ENCODE measurements around the gene CAMSAP3. TPM values are rescaled to one million over a fixed set of nuclear protein-coding genes. Genes with fewer than 3 reads are reported as not detected.
"Not testable (repeated sequence)": the region's sequence is repeated elsewhere in the genome, so short reads cannot be mapped to it uniquely, and the experiment has no call there.

Gene CAMSAP3
- total RNA-seq, 1 experiment from 2014 or later = not detected

GRCh38 chr19:7637374-7638256 lies 42.0 kb downstream of the CAMSAP3 start:
- Histone ChIP-seq H3K27me3 (replicated peaks) (peaks cover 31% of the 10 kb centered on the region), H3K4me1 (replicated peaks) (no peaks in the 10 kb centered on the region), H3K4me3 (no peak overlapping the region), H3K9me3 (replicated peaks) (no peaks in the 10 kb centered on the region; the same call in 1 of the 2 replicates), H3K27ac (no peak overlapping the region), H3K36me3 (no peaks in the 10 kb centered on the region)
- DNase-seq (ENCODE audit: low read depth in 1 of 2, low spot score in 2 of 2) = no peak

DNA sequence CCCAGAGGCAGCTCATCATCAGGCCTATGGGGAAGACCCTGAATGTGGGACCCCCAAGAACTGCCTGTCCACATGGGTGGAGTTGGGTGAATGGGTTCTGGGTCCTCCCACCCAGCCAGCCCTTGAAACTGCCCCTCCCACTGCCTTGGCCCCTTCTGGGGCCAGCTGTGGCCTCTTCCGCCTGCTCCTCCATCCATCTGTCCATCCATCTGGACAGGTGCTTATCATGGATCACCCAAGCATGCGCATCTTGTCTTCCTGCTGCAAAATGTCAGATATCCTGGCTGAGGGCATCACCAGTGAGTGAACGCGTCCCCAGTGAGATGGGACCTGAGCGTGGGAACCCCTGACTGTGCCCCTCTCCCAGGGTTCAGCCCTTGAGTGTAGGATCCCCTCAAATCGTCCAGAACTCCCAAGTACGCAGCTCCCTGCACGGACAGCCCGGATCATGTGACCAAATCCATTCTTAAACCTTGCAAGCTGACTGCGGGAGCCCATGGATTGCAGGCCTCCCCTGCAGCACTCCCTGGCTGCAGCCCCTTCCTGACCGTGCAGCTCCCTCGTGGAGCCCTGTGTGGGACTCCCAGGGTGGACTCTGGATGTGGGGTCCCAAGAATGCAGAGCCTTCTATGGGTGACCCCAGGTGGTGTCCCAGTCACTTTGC lies 43.3 kb downstream of the CAMSAP3 start:
- H3K36me3 ChIP-seq = no peaks in the 10 kb centered on the region
- H3K9me3 ChIP-seq (replicated peaks) = no peaks in the 10 kb centered on the region; the same call in 1 of the 2 replicates
- H3K4me3 ChIP-seq = no peak overlapping the region
- no peaks in the 10 kb centered on the region for H3K4me1 ChIP-seq (replicated peaks)
- peaks cover 31% of the 10 kb centered on the region for H3K27me3 ChIP-seq (replicated peaks)
- no peak for DNase-seq (ENCODE audit: low read depth in 1 of 2, low spot score in 2 of 2)
- no peak overlapping the region for H3K27ac ChIP-seq

GRCh38 chr19:7639863-7640348 lies 44.2 kb downstream of the CAMSAP3 start:
- H3K27me3 ChIP-seq (replicated peaks) = peaks cover 26% of the 10 kb centered on the region
- H3K4me1 ChIP-seq (replicated peaks) = no peaks in the 10 kb centered on the region
- DNase-seq (ENCODE audit: low read depth in 1 of 2, low spot score in 2 of 2) = no peak

GRCh38 chr19:7640803-7641202 lies 45.1 kb downstream of the CAMSAP3 start:
- Histone ChIP-seq H3K4me1 (replicated peaks) (no peaks in the 10 kb centered on the region), H3K9me3 (replicated peaks) (no peaks in the 10 kb centered on the region; the same call in 1 of the 2 replicates)
- DNase-seq (ENCODE audit: low read depth in 1 of 2, low spot score in 2 of 2) = no peak

More at GRCh38 chr19:7639863-7640348, 44.2 kb downstream of the CAMSAP3 start:
- Histone ChIP-seq H3K9me3 (replicated peaks) (no peaks in the 10 kb centered on the region; the same call in 1 of the 2 replicates), H3K4me3 (no peak overlapping the region), H3K27ac (no peak overlapping the region), H3K36me3 (no peaks in the 10 kb centered on the region)

DNA sequence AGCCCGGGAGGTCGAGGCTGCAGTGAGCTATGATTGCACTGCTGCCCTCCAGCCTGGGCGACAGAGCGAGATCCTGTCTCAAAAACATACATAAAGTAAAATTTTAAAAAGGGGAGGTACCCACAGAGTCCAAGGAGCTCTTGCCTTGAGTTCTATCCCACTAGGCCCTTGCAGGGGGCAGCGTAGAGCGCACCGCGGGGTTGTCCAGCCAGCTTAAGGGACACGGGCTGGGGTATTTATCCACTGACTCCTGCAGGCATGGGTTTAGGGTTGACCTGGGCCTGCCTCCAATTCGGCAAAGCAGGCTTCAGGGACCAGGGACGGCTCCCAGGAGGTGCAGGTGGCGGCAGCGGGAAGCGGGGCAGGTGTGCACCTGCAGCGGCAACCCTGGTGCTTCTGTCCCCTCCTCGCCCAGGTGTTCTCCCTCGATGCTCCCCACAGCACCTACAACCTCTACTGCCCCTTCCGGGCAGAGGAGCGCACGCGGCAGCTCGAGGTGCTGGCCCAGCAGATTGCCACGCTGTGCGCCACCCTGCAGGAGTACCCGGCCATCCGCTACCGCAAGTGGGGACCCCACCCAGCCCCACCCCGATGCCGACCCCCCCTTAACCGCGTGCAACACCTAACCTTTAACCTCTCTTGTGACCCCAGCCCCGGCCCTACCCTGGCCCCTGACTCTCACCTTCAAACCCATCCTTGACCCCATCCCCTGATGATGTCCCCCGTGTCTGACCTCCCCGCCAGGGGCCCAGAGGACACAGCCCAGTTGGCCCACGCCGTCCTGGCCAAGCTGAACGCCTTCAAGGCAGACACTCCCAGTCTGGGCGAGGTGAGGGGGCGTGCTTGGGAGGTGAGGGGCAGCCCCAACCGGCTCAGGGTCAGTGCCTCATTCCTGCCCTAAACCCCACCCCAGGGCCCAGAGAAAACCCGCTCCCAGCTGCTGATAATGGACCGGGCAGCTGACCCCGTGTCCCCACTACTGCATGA lies 45.9 kb downstream of the CAMSAP3 start:
- Histone ChIP-seq H3K27me3 (replicated peaks) (peaks cover 20% of the 10 kb centered on the region), H3K27ac (no peak overlapping the region), H3K4me3 (no peak overlapping the region), H3K4me1 (replicated peaks) (no peaks in the 10 kb centered on the region), H3K36me3 (no peaks in the 10 kb centered on the region), H3K9me3 (replicated peaks) (no peaks in the 10 kb centered on the region; the same call in 1 of the 2 replicates)
- no peak for DNase-seq (ENCODE audit: low read depth in 1 of 2, low spot score in 2 of 2)

More at GRCh38 chr19:7640803-7641202, 45.1 kb downstream of the CAMSAP3 start:
- Histone ChIP-seq H3K27ac (no peak overlapping the region), H3K4me3 (no peak overlapping the region), H3K27me3 (replicated peaks) (peaks cover 23% of the 10 kb centered on the region), H3K36me3 (no peaks in the 10 kb centered on the region)

DNA sequence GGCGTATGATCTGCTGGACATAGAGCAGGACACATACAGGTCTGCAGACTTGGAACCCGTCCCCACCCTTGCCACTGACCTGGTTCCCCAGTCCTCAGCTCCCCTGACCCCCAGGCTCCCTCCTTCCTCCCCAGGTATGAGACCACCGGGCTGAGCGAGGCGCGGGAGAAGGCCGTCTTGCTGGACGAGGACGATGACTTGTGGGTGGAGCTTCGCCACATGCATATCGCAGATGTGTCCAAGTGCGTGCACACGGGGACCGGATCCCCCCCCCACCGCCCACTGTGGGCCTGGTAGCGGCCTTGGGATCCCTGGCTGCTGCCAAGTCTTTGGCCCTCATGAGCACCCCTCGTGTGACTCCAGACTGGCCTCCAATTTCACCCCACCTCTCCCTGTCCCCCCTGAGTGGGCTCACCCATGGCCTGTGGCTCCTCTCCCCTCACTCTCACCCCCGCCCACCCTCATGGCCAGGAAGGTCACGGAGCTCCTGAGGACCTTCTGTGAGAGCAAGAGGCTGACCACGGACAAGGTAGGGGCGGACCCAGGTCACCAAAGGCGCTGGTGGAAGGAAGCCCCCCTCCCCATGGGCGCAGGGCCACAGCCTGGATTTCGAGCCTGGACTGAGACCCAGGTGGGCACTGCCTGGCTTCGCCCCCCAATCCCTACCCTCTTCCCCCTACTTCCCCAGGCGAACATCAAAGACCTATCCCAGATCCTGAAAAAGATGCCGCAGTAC lies 46.8 kb downstream of the CAMSAP3 start:
- H3K4me1 ChIP-seq (replicated peaks) = no peaks in the 10 kb centered on the region
- H3K9me3 ChIP-seq (replicated peaks) = no peaks in the 10 kb centered on the region; the same call in 1 of the 2 replicates
- peaks cover 12% of the 10 kb centered on the region for H3K27me3 ChIP-seq (replicated peaks)
- H3K4me3 ChIP-seq = no peak overlapping the region
- H3K36me3 ChIP-seq = no peaks in the 10 kb centered on the region
- H3K27ac ChIP-seq = no peak overlapping the region
- no peak for DNase-seq (ENCODE audit: low read depth in 1 of 2, low spot score in 2 of 2)

GRCh38 chr19:7643031-7643415 lies 47.4 kb downstream of the CAMSAP3 start:
- no peak for DNase-seq (ENCODE audit: low read depth in 1 of 2, low spot score in 2 of 2)
- H3K27me3 ChIP-seq (replicated peaks) = peaks cover 7% of the 10 kb centered on the region; the same call in 1 of the 2 replicates
- no peak overlapping the region for H3K4me3 ChIP-seq
- H3K36me3 ChIP-seq = no peaks in the 10 kb centered on the region
- no peaks in the 10 kb centered on the region; the same call in 1 of the 2 replicates for H3K9me3 ChIP-seq (replicated peaks)
- no peak overlapping the region for H3K27ac ChIP-seq
- no peaks in the 10 kb centered on the region for H3K4me1 ChIP-seq (replicated peaks)

- not testable (repeated sequence) for H3K4me1 ChIP-seq (replicated peaks); H3K4me3 ChIP-seq; DNase-seq (ENCODE audit: low read depth in 1 of 2, low spot score in 2 of 2); H3K36me3 ChIP-seq; H3K27ac ChIP-seq; H3K9me3 ChIP-seq (replicated peaks)
- H3K27me3 ChIP-seq (replicated peaks) = peaks cover 12% of the 10 kb centered on the region; the same call in 1 of the 2 replicates
Observed at GRCh38 chr19:7643629-7644549, 48.2 kb downstream of the CAMSAP3 start.

DNA sequence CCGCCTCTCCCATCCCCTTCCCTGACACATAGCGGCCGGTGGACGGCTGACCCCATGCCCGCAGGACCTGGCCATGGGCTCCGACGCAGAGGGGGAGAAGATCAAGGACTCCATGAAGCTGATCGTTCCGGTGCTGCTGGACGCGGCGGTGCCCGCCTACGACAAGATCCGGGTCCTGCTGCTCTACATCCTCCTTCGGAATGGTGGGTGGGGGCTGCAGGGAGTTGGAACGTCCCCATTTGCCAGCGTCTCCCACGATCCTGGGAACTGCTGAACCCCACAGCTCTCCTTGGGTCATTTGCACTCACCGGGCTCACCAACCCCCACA lies 48.9 kb downstream of the CAMSAP3 start:
- DNase-seq (ENCODE audit: low read depth in 1 of 2, low spot score in 2 of 2) = no peak
- no peaks in the 10 kb centered on the region for H3K4me1 ChIP-seq (replicated peaks)
- no peak overlapping the region for H3K27ac ChIP-seq

GRCh38 chr19:7645163-7645562 lies 49.5 kb downstream of the CAMSAP3 start:
- no peak overlapping the region for H3K27ac ChIP-seq
- no peak for DNase-seq (ENCODE audit: low read depth in 1 of 2, low spot score in 2 of 2)
- no peaks in the 10 kb centered on the region for H3K4me1 ChIP-seq (replicated peaks)
- no peak overlapping the region for H3K4me3 ChIP-seq
- no peaks in the 10 kb centered on the region for H3K36me3 ChIP-seq
- peaks cover 14% of the 10 kb centered on the region; the same call in 1 of the 2 replicates for H3K27me3 ChIP-seq (replicated peaks)
- H3K9me3 ChIP-seq (replicated peaks) = no peaks in the 10 kb centered on the region

More for the DNA sequence above, 48.9 kb downstream of the CAMSAP3 start:
- no peaks in the 10 kb centered on the region; the same call in 1 of the 2 replicates for H3K9me3 ChIP-seq (replicated peaks)
- H3K4me3 ChIP-seq = no peak overlapping the region
- H3K36me3 ChIP-seq = no peaks in the 10 kb centered on the region
- H3K27me3 ChIP-seq (replicated peaks) = peaks cover 14% of the 10 kb centered on the region; the same call in 1 of the 2 replicates

DNA sequence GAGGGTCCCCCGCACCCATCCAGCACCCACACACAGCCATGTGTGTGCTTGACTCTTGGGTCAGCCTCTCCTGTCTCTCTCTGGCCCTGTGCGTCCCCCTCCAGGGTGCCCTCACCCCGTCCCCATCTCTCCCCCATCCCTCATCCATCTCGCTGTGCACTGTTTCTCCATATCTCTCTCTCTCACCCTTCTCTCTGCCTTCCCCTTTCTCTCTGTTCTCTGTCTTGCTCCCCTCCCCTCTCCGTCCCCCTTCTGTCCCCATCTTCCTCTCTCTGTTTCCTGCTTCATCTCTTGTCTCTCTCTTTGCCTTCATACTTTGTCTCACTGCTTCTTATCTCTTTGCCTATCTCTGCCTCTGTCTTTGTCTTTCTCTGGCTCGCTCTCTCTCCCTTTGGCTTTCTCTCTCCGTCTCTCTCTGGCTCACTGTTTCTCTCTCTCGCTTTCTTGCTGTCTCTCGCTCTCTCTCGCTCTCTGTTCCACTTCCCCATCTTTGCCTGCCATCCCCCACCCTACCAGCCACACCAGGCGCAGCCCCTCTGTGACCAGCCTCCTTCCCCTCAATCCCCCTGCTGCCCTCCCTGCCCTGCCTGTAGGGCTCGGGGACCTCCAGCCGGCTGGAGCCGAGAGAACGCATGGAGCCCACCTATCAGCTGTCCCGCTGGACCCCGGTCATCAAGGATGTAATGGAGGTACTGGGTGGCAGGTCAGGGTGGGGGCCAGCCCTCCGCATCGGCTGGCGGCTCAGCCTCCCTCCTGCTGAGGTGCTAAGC lies 50.2 kb downstream of the CAMSAP3 start:
- Histone ChIP-seq H3K4me1 (replicated peaks) (no peaks in the 10 kb centered on the region), H3K9me3 (replicated peaks) (no peaks in the 10 kb centered on the region), H3K27ac (no peak overlapping the region), H3K36me3 (no peaks in the 10 kb centered on the region), H3K27me3 (replicated peaks) (peaks cover 14% of the 10 kb centered on the region; the same call in 1 of the 2 replicates), H3K4me3 (no peak overlapping the region)
- DNase-seq (ENCODE audit: low read depth in 1 of 2, low spot score in 2 of 2) = no peak
